SK-N-SH (cell line): Measurements from ENCODE around the gene TMEM182. TPM values are rescaled to one million over a fixed set of nuclear protein-coding genes. Genes with fewer than 3 reads are reported as not detected.

Experiments
- CTCF ChIA-PET: fragments of 300-600, 350-600 bp; formaldehyde crosslinking; extraction: SDS; loops from one replicate; lab custom pipeline; 2021; lab: Yijun Ruan, JAX
- POLR2A ChIA-PET: fragments of 350-600 bp; sonication (Branson Sonifier 250); formaldehyde crosslinking; extraction: SDS; loops from one replicate; lab custom pipeline; 2020; ENCODE audit warnings: antibody characterized with exemption, inconsistent platforms; lab: Yijun Ruan, JAX
- DNase-seq: peaks from one replicate; pipeline ENCODE4 v3.0.0; 2012
- H2AFZ ChIP-seq: fragments of 200-600 bp; sonication (generic); 2 replicates; pipeline ENCODE4 v1.8.1; 2016; ENCODE audit warnings: antibody characterized with exemption, mild to moderate bottlenecking, low read depth
- H3F3A ChIP-seq: fragments of 200-600 bp; sonication (generic); replicated peaks from 2 replicates; pipeline ENCODE3; 2016; ENCODE audit warnings: antibody characterized with exemption, mild to moderate bottlenecking; ENCODE audit not compliant: insufficient read depth
- H3K27ac ChIP-seq, 2 experiments: fragments of 200-500 bp in 1 of 2; fragments of 200-600 bp in 1 of 2; sonication (Bioruptor generic) in 1 of 2; sonication (generic), shearing (Covaris generic) in 1 of 2; 2 replicates each; pipeline versions ENCODE4 v1.5.1 to v1.6.1; 2014 to 2016; ENCODE audit warnings: low read depth in 2 of 2, inconsistent platforms in 1 of 2, low read length in 1 of 2, mild to moderate bottlenecking in 1 of 2, mixed read lengths in 1 of 2
- H3K27me3 ChIP-seq: fragments of 200-600 bp; sonication (generic), shearing (Covaris generic); 2 replicates; pipeline ENCODE4 v1.6.1; 2016; ENCODE audit warnings: mixed run types; ENCODE audit not compliant: insufficient read depth
- H3K36me3 ChIP-seq, 2 experiments: fragments of 200-500 bp in 1 of 2; fragments of 200-600 bp in 1 of 2; sonication (Bioruptor generic) in 1 of 2; sonication (generic) in 1 of 2; replicated peaks in 1 of 2; 2 replicates each; pipeline versions ENCODE3 to v1.5.1; 2014 to 2016; ENCODE audit warnings: low read length in 1 of 2, mild to moderate bottlenecking in 1 of 2; ENCODE audit not compliant: insufficient read depth in 2 of 2, control insufficient read depth in 1 of 2
- H3K4me1 ChIP-seq, 2 experiments: fragments of 200-500 bp in 1 of 2; fragments of 200-600 bp in 1 of 2; sonication (Bioruptor generic) in 1 of 2; sonication (generic), shearing (Covaris generic) in 1 of 2; 2 replicates each; pipeline versions ENCODE4 v1.5.1 to v1.6.1; 2014 to 2016; ENCODE audit warnings: low read depth in 1 of 2, low read length in 1 of 2, mixed run types in 1 of 2; ENCODE audit not compliant: insufficient read depth in 2 of 2, control insufficient read depth in 1 of 2
- H3K4me2 ChIP-seq: fragments of 200-600 bp; sonication (generic), shearing (Covaris generic); 2 replicates; pipeline ENCODE4 v1.6.1; 2017; ENCODE audit warnings: mixed run types
- H3K4me3 ChIP-seq, 2 experiments: fragments of 200-500 bp in 1 of 2; fragments of 200-600 bp in 1 of 2; sonication (Bioruptor generic) in 1 of 2; sonication (generic), shearing (Covaris generic) in 1 of 2; 2 replicates each; pipeline versions ENCODE4 v1.5.1 to v1.8.1; 2014 to 2016; ENCODE audit warnings: low read depth in 2 of 2, inconsistent platforms in 1 of 2, low read length in 1 of 2, mild to moderate bottlenecking in 1 of 2, mixed read lengths in 1 of 2, moderate library complexity in 1 of 2
- H3K79me2 ChIP-seq: fragments of 200-600 bp; sonication (generic); 2 replicates; pipeline ENCODE4 v1.8.1; 2017; ENCODE audit warnings: mild to moderate bottlenecking; ENCODE audit not compliant: insufficient read depth
- H3K9ac ChIP-seq: fragments of 200-600 bp; sonication (generic); 2 replicates; pipeline ENCODE4 v1.6.1; 2017; ENCODE audit warnings: mixed run types
- H3K9me2 ChIP-seq: fragments of 200-600 bp; sonication (generic); 2 replicates; pipeline ENCODE4 v1.6.1; 2017; ENCODE audit warnings: mixed run types
- H3K9me3 ChIP-seq: fragments of 200-600 bp; sonication (generic); 2 replicates; pipeline ENCODE4 v1.6.1; 2017; ENCODE audit warnings: mixed run types, mild to moderate bottlenecking, moderate library complexity
- H4K20me1 ChIP-seq: fragments of 200-600 bp; sonication (generic); 2 replicates; pipeline ENCODE4 v1.6.1; 2017; ENCODE audit warnings: mild to moderate bottlenecking, mixed run types; ENCODE audit not compliant: insufficient read depth
- CHD2 ChIP-seq: fragments of 150-350 bp; IDR thresholded peaks from 2 replicates; pipeline ENCODE4 v1.6.1; 2018; ENCODE audit warnings: low read length; ENCODE audit not compliant: partially characterized antibody
- ELF1 ChIP-seq: IDR thresholded peaks from 2 replicates; pipeline ENCODE4 v1.4.0; 2012
- EP300 ChIP-seq, 2 experiments: IDR thresholded peaks; 2 replicates each; pipeline versions ENCODE4 v1.4.0 to v1.6.1; 2012; ENCODE audit warnings: borderline replicate concordance in 1 of 2, low read depth in 1 of 2, low read length in 1 of 2
- EZH2phosphoT487 ChIP-seq: fragments of 200-600 bp; sonication (generic); IDR thresholded peaks from 2 replicates; pipeline ENCODE4 v1.6.1; 2017; ENCODE audit warnings: low read depth, mixed run types, mild to moderate bottlenecking, antibody characterized with exemption, moderate library complexity, borderline replicate concordance
- FOSL2 ChIP-seq: IDR thresholded peaks from 2 replicates; pipeline ENCODE4 v1.4.0; 2012; ENCODE audit warnings: low read depth, mild to moderate bottlenecking, moderate library complexity, borderline replicate concordance
- FOXJ3 ChIP-seq: sonication (generic); formaldehyde crosslinking; IDR thresholded peaks from 2 replicates; pipeline ENCODE4 v1.5.1; 2020; ENCODE audit warnings: mild to moderate bottlenecking, missing genetic modification reagents
- FOXM1 ChIP-seq: IDR thresholded peaks from 2 replicates; pipeline ENCODE4 v1.4.0; 2012; ENCODE audit warnings: low read depth, mild to moderate bottlenecking
- GABPA ChIP-seq: IDR thresholded peaks from 2 replicates; pipeline ENCODE4 v1.4.0; 2012; ENCODE audit warnings: low read depth, mild to moderate bottlenecking
- GATA2 ChIP-seq: sonication (generic); formaldehyde crosslinking; IDR thresholded peaks from 2 replicates; pipeline ENCODE4 v1.5.0; 2020; ENCODE audit warnings: mild to moderate bottlenecking, missing genetic modification reagents
- MEF2A ChIP-seq: IDR thresholded peaks from 2 replicates; pipeline ENCODE4 v1.4.0; 2012; ENCODE audit warnings: low read depth, borderline replicate concordance
- MXI1 ChIP-seq: IDR thresholded peaks from 2 replicates; pipeline ENCODE4 v1.6.1; 2012; ENCODE audit warnings: mild to moderate bottlenecking, low read depth, low read length, improper control_type of control experiment
- NFIC ChIP-seq: IDR thresholded peaks from 2 replicates; pipeline ENCODE4 v1.4.0; 2012; ENCODE audit warnings: borderline replicate concordance
- NRF1 ChIP-seq: IDR thresholded peaks from 2 replicates; pipeline ENCODE4 v1.6.1; 2012; ENCODE audit warnings: low read depth, mild to moderate bottlenecking, low read length
- RAD21 ChIP-seq: IDR thresholded peaks from 2 replicates; pipeline ENCODE4 v1.6.1; 2012; ENCODE audit warnings: mild to moderate bottlenecking, low read length
- RFX5 ChIP-seq: IDR thresholded peaks from 2 replicates; pipeline ENCODE4 v1.6.1; 2012; ENCODE audit warnings: mild to moderate bottlenecking, improper control_type of control experiment, low read length
- RXRA ChIP-seq: IDR thresholded peaks from 2 replicates; pipeline ENCODE4 v1.4.0; 2012; ENCODE audit warnings: low read depth, mild to moderate bottlenecking, borderline replicate concordance
- SIN3A ChIP-seq: IDR thresholded peaks from 2 replicates; pipeline ENCODE4 v1.6.1; 2012; ENCODE audit warnings: low read depth, mild to moderate bottlenecking, low read length, moderate library complexity, borderline replicate concordance
- SMC3 ChIP-seq: IDR thresholded peaks from 2 replicates; pipeline ENCODE4 v1.6.1; 2012; ENCODE audit warnings: low read depth, low read length, improper control_type of control experiment
- TCF12 ChIP-seq: IDR thresholded peaks from 2 replicates; pipeline ENCODE4 v1.4.0; 2012
- TEAD4 ChIP-seq: IDR thresholded peaks from 2 replicates; pipeline ENCODE4 v1.4.0; 2012; ENCODE audit warnings: mild to moderate bottlenecking, borderline replicate concordance; ENCODE audit not compliant: insufficient read depth
- USF1 ChIP-seq: IDR thresholded peaks from 2 replicates; pipeline ENCODE4 v1.4.0; 2012; ENCODE audit warnings: low read depth, borderline replicate concordance
- YY1 ChIP-seq: IDR thresholded peaks from 2 replicates; pipeline ENCODE4 v1.4.0; 2012; ENCODE audit warnings: low read depth, mild to moderate bottlenecking
- WGBS: methylation state at CpG from one replicate; pipeline ENCODE4 v1.1.6; 2017; ENCODE audit warnings: low lambda C conversion rate; 5-methylcytosine and 5-hydroxymethylcytosine counted together
- polyA plus RNA-seq, 3 experiments: library from polyadenylated mRNA; depleted of rRNA; stranded (reverse); fragments of >200 nt; gene quantifications; 2 replicates each; pipeline ENCODE4 v1.2.3, GENCODE V29; 2012
- TF ChIP-seq, protein P1 (sequence below): fragments of 150-350 bp; IDR thresholded peaks from 2 replicates; pipeline ENCODE4 v1.6.1; 2016; ENCODE audit warnings: mild to moderate bottlenecking, low read depth, low read length
- TF ChIP-seq, protein P2 (sequence below): IDR thresholded peaks from 2 replicates; pipeline ENCODE4; 2012

Gene TMEM182
- polyA plus RNA-seq, 1 of the 3 experiments (the other 2 are of a cell fraction), result 1.7 TPM

- Histone ChIP-seq H4K20me1 (no peaks in the 10 kb centered on the region), H3K9me3 (no peaks in the 10 kb centered on the region), H3K27me3 (no peaks in the 10 kb centered on the region), H2AFZ (no peak overlapping the region)
- TF ChIP-seq NRF1 (no peak), MXI1 (no peak), MEF2A (no peak), ELF1 (no peak), CHD2 (no peak), FOSL2 (no peak), EP300 (IDR thresholded peaks at IDR 0.05; ENCODE audit: borderline replicate concordance in 1 of 2, low read depth in 1 of 2, low read length in 1 of 2) (no peak), GABPA (no peak), RXRA (no peak), YY1 (no peak), SMC3 (no peak), EZH2phosphoT487 (no peak), RAD21 (no peak), FOXM1 (no peak)
- TF ChIP-seq, protein P1, sequence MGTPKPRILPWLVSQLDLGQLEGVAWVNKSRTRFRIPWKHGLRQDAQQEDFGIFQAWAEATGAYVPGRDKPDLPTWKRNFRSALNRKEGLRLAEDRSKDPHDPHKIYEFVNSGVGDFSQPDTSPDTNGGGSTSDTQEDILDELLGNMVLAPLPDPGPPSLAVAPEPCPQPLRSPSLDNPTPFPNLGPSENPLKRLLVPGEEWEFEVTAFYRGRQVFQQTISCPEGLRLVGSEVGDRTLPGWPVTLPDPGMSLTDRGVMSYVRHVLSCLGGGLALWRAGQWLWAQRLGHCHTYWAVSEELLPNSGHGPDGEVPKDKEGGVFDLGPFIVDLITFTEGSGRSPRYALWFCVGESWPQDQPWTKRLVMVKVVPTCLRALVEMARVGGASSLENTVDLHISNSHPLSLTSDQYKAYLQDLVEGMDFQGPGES, result no peak
- TF ChIP-seq, protein P2, sequence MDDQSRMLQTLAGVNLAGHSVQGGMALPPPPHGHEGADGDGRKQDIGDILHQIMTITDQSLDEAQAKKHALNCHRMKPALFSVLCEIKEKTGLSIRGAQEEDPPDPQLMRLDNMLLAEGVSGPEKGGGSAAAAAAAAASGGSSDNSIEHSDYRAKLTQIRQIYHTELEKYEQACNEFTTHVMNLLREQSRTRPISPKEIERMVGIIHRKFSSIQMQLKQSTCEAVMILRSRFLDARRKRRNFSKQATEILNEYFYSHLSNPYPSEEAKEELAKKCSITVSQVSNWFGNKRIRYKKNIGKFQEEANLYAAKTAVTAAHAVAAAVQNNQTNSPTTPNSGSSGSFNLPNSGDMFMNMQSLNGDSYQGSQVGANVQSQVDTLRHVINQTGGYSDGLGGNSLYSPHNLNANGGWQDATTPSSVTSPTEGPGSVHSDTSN, result no peak
- TF ChIP-seq, all 33 proteins: peak for 0
- no peak overlapping the region for H3K27ac ChIP-seq
- no peak overlapping the region for H3K4me3 ChIP-seq
- no peaks in the 10 kb centered on the region for H3K36me3 ChIP-seq
- H3F3A ChIP-seq, result no peaks in the 10 kb centered on the region
- POLR2A ChIA-PET, result no interaction called here
- H3K4me1 ChIP-seq, result no peaks in the 10 kb centered on the region
- WGBS, result 71% methylated on average over 1 of the region's 1 CpG
- DNase-seq, result no peak
- no peak overlapping the region for H3K9ac ChIP-seq
- CTCF ChIA-PET, result interaction anchor here (2.2 kb wide), 1 partner anchor 23 kb away, joined by 13 read pairs; no protein-coding TSS in a partner anchor
- no peaks in the 10 kb centered on the region for H3K9me2 ChIP-seq
- no peak overlapping the region for H3K4me2 ChIP-seq
- no peaks in the 10 kb centered on the region for H3K79me2 ChIP-seq
These were observed 21.1 kb downstream of the TMEM182 start for GRCh38 chr2:102782933-102783332.

DNA sequence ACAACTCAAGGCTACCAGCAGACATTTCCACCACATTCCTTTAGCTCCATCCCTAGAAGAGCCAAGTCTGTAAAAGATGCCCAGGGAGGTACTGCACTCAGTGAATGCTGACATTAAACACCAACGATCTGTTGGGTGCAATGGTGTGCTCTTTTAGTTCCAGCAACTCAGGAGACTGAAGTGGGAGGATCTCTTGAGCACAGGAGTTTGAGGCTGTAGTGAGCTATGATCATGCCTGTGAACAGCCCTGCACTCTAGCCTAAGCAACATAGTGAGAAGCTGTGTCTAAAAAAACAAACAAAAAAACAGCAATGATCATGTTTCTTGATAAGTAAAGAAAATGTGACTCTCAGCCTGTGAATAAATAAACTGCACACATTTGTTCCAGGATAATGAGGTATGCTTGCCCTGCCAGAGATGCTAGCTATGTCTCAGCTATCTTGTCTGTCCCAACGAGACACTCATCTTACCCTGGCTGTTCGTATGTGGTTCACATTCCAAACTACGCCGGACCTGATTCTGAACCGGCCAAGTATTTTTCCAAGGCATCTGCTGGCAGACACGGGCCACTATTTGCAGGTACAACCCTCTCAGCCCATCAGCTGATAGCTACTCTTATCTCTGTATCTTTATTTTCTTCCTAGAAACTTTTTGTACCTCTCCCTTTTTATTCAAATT, 21.8 kb downstream of the TMEM182 start:
- H3K4me3 ChIP-seq, result no peak overlapping the region
- no peaks in the 10 kb centered on the region for H3K79me2 ChIP-seq
- ChIA-PET POLR2A (no interaction called here), CTCF (interaction anchor here (1.2 to 2.2 kb wide), 2 partner anchors 22 to 31 kb away, joined by 3 to 13 read pairs; no protein-coding TSS in a partner anchor)
- no peaks in the 10 kb centered on the region for H3K9me2 ChIP-seq
- no peaks in the 10 kb centered on the region for H3K9me3 ChIP-seq
- H3K9ac ChIP-seq, result no peak overlapping the region
- WGBS, result 44% methylated on average over 7 of the region's 7 CpGs
- no peaks in the 10 kb centered on the region for H4K20me1 ChIP-seq
- no peak overlapping the region for H2AFZ ChIP-seq
- DNase-seq, result no peak
- no peak overlapping the region for H3K4me2 ChIP-seq
- H3K36me3 ChIP-seq, result no peaks in the 10 kb centered on the region
- H3K4me1 ChIP-seq, result no peaks in the 10 kb centered on the region; a peak in 1 of 4 replicates
- no peak overlapping the region for H3K27ac ChIP-seq
- no peaks in the 10 kb centered on the region for H3K27me3 ChIP-seq
- H3F3A ChIP-seq, result no peaks in the 10 kb centered on the region
- TF ChIP-seq FOSL2 (no peak), GATA2 (CRISPR knock-in tag) (no peak), CHD2 (no peak), NFIC (no peak), USF1 (no peak), RFX5 (no peak), NRF1 (no peak), TCF12 (no peak), MEF2A (no peak), RXRA (no peak), YY1 (no peak), MXI1 (no peak), SIN3A (no peak), EP300 (IDR thresholded peaks at IDR 0.05; ENCODE audit: borderline replicate concordance in 1 of 2, low read depth in 1 of 2, low read length in 1 of 2) (no peak), FOXJ3 (CRISPR knock-in tag) (no peak), TEAD4 (no peak)
- TF ChIP-seq, protein P1, result no peak
